Calu3 (cell line): ENCODE results near the gene ALK. TPM values are rescaled to one million over a fixed set of nuclear protein-coding genes. Genes with fewer than 3 reads are reported as not detected.

ENCODE experiments used
- Bru-seq: library from RNA; stranded (reverse); fragments of 400-500 nt; gene quantifications from one replicate; lab custom pipeline; 2021; lab: Mats Ljungman, UMichigan
- BruChase-seq, 2 experiments: library from RNA; stranded (reverse); fragments of 400-500 nt; gene quantifications; one replicate each; lab custom pipeline; 2021; lab: Mats Ljungman, UMichigan
- BruUV-seq: library from RNA; stranded (reverse); fragments of 400-500 nt; replicated peaks from 2 replicates; lab custom pipeline; 2021; lab: Mats Ljungman, UMichigan
- CTCF ChIA-PET: fragments of 300-600 bp; sonication (Branson Sonifier 250); formaldehyde crosslinking; loops from one replicate; lab custom pipeline; 2022; ENCODE audit warnings: antibody characterized with exemption; lab: Charles Lee
- DNase-seq: peaks from one replicate; pipeline ENCODE4 v3.0.0; 2022
- H3K27ac Mint-ChIP-seq: one replicate; pipeline ENCODE4 v1.8.0; 2022; ENCODE audit warnings: mixed read lengths; ENCODE audit not compliant: unreplicated experiment
- H3K27me3 Mint-ChIP-seq: one replicate; pipeline ENCODE4 v1.8.0; 2022; ENCODE audit warnings: mixed read lengths; ENCODE audit not compliant: unreplicated experiment
- H3K36me3 Mint-ChIP-seq: one replicate; pipeline ENCODE4 v1.8.0; 2022; ENCODE audit warnings: mild to moderate bottlenecking, moderate library complexity, mixed read lengths; ENCODE audit not compliant: insufficient read depth, unreplicated experiment
- H3K4me1 Mint-ChIP-seq: one replicate; pipeline ENCODE4 v1.8.0; 2022; ENCODE audit warnings: mild to moderate bottlenecking, low read depth, mixed read lengths; ENCODE audit not compliant: unreplicated experiment
- H3K4me3 Mint-ChIP-seq: one replicate; pipeline ENCODE4 v1.8.0; 2022; ENCODE audit warnings: mild to moderate bottlenecking, low read depth, moderate library complexity, mixed read lengths; ENCODE audit not compliant: unreplicated experiment
- H3K9me3 Mint-ChIP-seq: one replicate; pipeline ENCODE4 v1.8.0; 2022; ENCODE audit warnings: low read depth, mixed read lengths; ENCODE audit not compliant: unreplicated experiment
- intact Hi-C: fragments of 100-400 bp; cut with micrococcal nuclease; formaldehyde crosslinking; loops from one replicate; pipeline ENCODE4 v1.10.0; 2022; ENCODE audit not compliant: unreplicated experiment
- long read RNA-seq: library from polyadenylated mRNA; stranded (forward); transcript quantifications from one replicate; pipeline ENCODE4 v2.0.0, GENCODE V29; 2022
- total RNA-seq: library from RNA; stranded (reverse); gene quantifications from 2 replicates; pipeline ENCODE4 v1.2.3, GENCODE V29; 2022
- TF ChIP-seq, protein P1 (sequence below): fragments of 200-600 bp; IDR thresholded peaks from one replicate; pipeline ENCODE4 v1.8.0; 2022; ENCODE audit warnings: antibody characterized with exemption; ENCODE audit not compliant: unreplicated experiment

The ALK gene
- total RNA-seq: not detected in 2 replicates
- Bru-seq, nascent RNA: percentile 2 among the genes with signal in this experiment
- BruChase-seq, experiment 1, labeled RNA remaining after a 6-hour chase: percentile 1 among the genes with signal in this experiment
- BruChase-seq, experiment 2, labeled RNA remaining after a 2-hour chase: percentile 2 among the genes with signal in this experiment
- long read RNA-seq, partial matches to known transcripts: 0 of 7 reads
- long read RNA-seq, other reads (novel, unspliced or antisense): 7 of 7 reads

DNA sequence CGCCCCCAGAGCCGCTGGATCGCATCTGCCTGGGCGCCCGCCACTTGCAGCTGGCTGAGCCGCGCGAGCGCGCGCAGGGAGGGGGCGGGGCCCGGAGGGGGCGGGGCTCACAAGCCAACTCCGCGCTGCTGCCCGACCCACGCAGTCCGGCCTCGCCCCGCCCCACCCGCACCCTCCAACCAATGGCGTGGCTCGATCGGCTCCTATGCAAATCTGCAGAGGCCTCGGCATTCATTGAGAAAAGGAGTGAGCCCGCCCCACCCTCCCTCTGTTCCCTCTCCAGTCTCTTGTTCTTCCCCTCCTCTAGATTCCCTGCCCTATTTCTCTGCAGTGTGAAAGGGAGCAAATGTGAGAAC is at the start of gene ALK:
ALK (minus strand) TSS at position 27 of the 356 bp plus-strand sequence. CDS start 927 bp downstream, outside the sequence.
- CTCF ChIA-PET: interaction anchor here (0.6 to 2.6 kb wide), 2 partner anchors 100 to 150 kb away, joined by 5 to 18 read pairs; no protein-coding TSS in a partner anchor
- Mint-ChIP-seq H3K27me3 (peaks cover 94% of the 10 kb centered on the region), H3K9me3 (no peaks in the 10 kb centered on the region), H3K36me3 (peaks cover 5% of the 10 kb centered on the region), H3K4me1 (no peaks in the 10 kb centered on the region), H3K4me3 (peak within 1 kb of the TSS; percentile 30), H3K27ac (no peak within 1 kb of the TSS)
- TF ChIP-seq, protein P1, sequence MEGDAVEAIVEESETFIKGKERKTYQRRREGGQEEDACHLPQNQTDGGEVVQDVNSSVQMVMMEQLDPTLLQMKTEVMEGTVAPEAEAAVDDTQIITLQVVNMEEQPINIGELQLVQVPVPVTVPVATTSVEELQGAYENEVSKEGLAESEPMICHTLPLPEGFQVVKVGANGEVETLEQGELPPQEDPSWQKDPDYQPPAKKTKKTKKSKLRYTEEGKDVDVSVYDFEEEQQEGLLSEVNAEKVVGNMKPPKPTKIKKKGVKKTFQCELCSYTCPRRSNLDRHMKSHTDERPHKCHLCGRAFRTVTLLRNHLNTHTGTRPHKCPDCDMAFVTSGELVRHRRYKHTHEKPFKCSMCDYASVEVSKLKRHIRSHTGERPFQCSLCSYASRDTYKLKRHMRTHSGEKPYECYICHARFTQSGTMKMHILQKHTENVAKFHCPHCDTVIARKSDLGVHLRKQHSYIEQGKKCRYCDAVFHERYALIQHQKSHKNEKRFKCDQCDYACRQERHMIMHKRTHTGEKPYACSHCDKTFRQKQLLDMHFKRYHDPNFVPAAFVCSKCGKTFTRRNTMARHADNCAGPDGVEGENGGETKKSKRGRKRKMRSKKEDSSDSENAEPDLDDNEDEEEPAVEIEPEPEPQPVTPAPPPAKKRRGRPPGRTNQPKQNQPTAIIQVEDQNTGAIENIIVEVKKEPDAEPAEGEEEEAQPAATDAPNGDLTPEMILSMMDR: no peak
- no TSS peak for BruUV-seq
- intact Hi-C loops: no loop called here
- peak; percentile 75 for DNase-seq

DNA sequence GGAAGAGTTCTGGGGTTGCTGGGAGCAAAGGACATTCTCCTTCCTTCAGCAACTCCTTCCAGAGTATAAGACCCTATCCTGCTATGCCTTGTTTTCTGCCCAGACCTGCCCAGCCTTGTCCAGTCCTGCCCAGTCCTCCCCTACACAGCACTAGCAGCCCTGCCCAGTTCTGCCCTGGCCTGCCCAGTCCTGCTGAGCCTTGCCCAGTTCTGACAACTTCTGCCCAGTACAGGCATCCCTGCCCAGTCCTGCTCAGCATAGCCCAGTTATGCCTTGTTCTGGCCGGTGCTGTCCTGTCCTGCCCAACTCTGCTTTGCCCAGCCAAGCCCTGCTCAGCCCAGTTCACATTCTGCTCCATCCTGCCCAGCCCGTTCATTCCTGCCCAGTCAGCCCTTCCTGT is 44.9 kb upstream of the ALK start:
- no peak overlapping the region for H3K4me3 Mint-ChIP-seq
- intact Hi-C loops: no loop called here
- no peaks in the 10 kb centered on the region for H3K9me3 Mint-ChIP-seq
- BruUV-seq: no TSS peak
- no peaks in the 10 kb centered on the region for H3K36me3 Mint-ChIP-seq
- peaks cover 90% of the 10 kb centered on the region for H3K27me3 Mint-ChIP-seq
- DNase-seq: no peak
- no peak overlapping the region for H3K27ac Mint-ChIP-seq
- CTCF ChIA-PET: no interaction called here
- TF ChIP-seq, protein P1: no peak
- no peaks in the 10 kb centered on the region for H3K4me1 Mint-ChIP-seq

DNA sequence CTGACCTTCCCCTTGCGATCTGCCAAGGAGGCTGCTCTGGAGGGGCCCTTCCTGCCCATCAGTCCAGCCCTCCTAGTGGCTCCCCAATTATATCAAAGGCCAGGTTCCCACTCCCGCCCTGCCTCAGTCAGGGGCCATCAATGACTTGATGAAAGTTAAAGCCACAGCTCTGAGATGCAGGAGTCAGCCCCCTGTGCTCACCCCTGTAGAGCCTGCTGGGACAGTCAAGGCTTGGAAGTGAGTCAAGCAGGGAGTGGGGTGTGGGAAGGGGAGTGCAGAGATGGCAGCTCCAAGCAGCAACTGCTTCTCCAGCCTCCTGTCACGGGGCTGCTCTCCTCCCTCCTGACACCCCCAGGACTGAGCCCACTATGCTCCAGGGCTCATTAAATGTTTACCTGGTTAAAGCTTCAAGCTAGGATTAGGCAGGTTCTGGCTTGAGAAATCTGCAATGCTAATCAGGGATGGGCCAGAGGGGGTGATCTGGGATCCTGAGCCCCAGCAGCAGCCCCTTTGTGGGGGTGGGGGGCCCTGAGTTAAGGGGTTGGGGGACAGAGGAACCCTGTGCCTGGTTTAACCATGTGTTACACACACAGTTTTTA is 42.7 kb upstream of the ALK start:
- H3K27me3 Mint-ChIP-seq: peaks cover 89% of the 10 kb centered on the region
- intact Hi-C loops: no loop called here

DNA sequence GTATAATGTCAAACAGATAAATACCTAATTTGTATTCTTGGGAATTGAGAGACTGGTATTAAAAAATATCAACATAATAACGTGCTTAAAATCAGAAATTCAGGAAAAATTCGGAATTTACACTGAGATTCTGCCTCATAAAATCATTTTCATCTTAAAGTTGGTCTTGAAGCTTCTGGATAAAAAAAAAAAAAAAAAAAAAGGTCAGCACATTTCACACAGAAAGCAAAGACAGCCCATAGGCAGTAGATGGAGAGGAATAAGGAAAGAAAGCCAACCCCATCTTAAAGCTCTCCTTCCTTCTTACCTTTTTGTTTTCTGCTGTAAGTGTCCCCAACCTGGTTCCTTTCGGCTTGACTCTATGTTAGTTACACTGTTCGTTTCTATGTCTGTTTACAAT is 41.5 kb upstream of the ALK start:
- H3K27ac Mint-ChIP-seq: no peak overlapping the region
- CTCF ChIA-PET: interaction anchor here (0.6 kb wide), 2 partner anchors 53 to 736 kb away, joined by 3 to 6 read pairs; no protein-coding TSS in a partner anchor
- no TSS peak for BruUV-seq
- H3K27me3 Mint-ChIP-seq: peaks cover 89% of the 10 kb centered on the region
- H3K4me1 Mint-ChIP-seq: no peaks in the 10 kb centered on the region
- no peak overlapping the region for H3K4me3 Mint-ChIP-seq
- no peak for DNase-seq
- H3K36me3 Mint-ChIP-seq: no peaks in the 10 kb centered on the region
- TF ChIP-seq, protein P1: no peak
- H3K9me3 Mint-ChIP-seq: no peaks in the 10 kb centered on the region
- intact Hi-C loops: no loop called here

More for the DNA sequence above, 42.7 kb upstream of the ALK start:
- Mint-ChIP-seq H3K27ac (no peak overlapping the region), H3K36me3 (no peaks in the 10 kb centered on the region), H3K4me3 (no peak overlapping the region), H3K4me1 (no peaks in the 10 kb centered on the region), H3K9me3 (no peaks in the 10 kb centered on the region)
- DNase-seq: no peak
- CTCF ChIA-PET: interaction anchor here (0.7 kb wide), 1 partner anchor 9 kb away, joined by 3 read pairs; no protein-coding TSS in a partner anchor
- TF ChIP-seq, protein P1: no peak
- BruUV-seq: no TSS peak
